HG02973 (cell line): ENCODE results near the gene GREM1.

Source experiments
- ATAC-seq: cut with Tn5 transposase; IDR thresholded peaks from one replicate; pipeline ENCODE4 v1.9.1; 2021; ENCODE audit warnings: moderate library complexity; ENCODE audit not compliant: unreplicated experiment

GREM1 gene

DNA sequence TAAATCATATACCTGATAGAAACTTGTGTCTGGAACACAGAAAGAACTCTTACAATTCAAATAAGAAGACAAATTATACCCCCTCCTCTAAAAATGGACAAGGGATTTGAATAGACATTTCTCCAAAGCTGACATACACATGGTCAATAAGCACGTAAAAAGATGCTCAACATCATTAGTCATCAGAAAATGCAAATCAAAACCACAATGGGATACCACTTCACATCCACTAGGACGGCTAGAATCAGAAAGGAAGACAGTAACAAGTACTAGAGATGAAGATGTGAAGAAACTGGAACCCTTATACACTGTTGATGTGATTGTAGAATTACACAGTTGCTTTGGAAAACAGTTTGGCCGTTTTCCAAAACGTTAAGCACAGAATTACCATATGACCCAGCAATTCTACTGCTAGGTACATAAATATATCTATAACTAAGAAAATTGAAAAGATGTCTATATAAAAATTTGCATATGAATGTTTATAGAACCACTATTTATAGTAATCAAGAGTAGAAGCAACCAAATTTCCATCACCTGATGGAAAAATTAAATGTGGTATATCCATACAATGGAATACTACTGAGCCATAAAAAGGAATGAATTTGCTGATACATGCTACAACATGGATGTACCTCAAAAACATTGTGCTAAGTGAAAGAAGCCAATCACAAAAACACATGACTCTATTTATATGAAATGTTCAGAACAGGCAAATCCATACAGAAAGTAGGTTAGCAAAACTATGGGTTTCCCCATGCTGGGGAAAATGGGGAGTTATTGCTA, 60.8 kb downstream of the GREM1 start:
- ATAC-seq = no peak

- no peak for ATAC-seq
Observed at GRCh38 chr15:32781781-32782180, 64.0 kb downstream of the GREM1 start.

DNA sequence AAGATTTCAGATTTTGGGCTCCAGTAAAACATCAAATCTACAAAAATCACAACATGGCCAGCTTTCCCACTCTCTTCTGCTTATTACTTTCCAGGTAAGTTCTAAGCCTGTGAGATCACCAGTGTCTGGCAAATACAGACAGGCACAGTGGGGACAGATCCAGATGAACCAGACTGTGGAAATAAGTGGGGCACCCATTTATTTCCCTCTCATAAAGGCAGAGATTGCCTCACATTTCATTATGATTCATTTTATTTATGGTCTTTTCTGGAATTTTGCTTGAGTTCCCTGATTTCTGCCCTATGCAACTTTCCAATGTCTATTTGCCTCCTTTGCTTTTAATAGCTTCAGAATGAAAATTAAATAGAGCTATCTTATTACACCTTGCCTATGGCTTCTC, 66.8 kb downstream of the GREM1 start:
- no peak for ATAC-seq

DNA sequence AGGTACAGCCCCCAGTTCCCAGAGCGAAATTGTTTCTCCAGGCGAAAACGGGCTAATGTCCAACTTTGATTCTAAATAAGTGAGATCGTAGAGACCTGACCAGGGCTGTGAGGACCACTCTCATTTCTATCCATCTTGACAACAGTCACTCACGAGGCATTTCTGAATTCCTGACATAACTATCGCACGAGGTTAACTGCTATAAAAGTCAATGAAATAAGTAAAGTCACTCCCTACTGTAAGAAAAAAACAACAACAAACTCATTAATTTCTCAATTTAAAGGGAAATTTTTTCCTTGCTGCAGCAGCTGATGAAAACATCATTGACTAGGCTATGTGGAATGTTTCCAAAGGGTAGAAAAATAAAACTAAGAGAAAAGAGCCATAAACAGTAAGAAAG, 69.1 kb downstream of the GREM1 start:
- no peak for ATAC-seq

- ATAC-seq = no peak
Observed at GRCh38 chr15:32787949-32788348, 70.1 kb downstream of the GREM1 start.

DNA sequence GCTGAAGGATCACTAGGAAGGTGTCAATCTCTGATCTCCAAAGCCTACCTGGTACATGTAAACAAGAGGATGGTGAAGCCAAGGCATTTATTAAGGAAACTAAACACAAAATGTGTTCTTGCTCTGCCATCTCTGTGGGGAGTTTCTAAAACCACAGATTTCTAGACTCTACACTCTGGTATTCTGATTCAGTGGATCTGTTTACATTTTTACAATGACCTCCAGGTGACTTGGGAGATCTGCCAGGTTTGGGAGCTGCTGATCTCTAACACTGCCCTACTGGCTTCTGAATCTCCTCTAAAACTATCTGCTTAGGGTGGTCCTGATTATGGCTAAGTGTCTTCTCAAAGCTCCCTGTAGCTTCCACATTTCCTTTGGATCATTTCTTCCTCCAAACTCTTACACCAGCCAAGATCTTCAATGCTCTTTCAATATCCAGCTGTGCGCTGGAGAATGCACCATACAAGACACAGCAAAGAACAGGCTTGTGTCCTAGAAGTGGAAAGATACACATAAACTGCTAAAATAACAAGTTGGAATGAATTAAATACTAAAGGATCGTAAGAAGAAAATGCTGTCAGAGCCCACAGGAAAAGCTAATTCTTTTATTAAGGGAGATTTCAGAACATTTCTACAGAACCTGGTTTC, 72.7 kb downstream of the GREM1 start:
- ATAC-seq = no peak

GRCh38 chr15:32792436-32792835, 74.6 kb downstream of the GREM1 start:
- ATAC-seq = no peak
